T-helper 1 cell treated with Interleukin-12 subunit alpha and Interleukin-12 subunit beta and Interleukin-4 antibody, amounts not matched to agents 30 ng/mL and 1 ng/mL, for 36 hours (primary cell): Measurements from ENCODE around the gene USH1C. TPM values are rescaled to one million over a fixed set of nuclear protein-coding genes. Genes with fewer than 3 reads are reported as not detected.

Source experiments
- intact Hi-C: fragments of 100-400 bp; cut with micrococcal nuclease; formaldehyde crosslinking; loops from one replicate; pipeline ENCODE4 v1.15.1; 2024
- total RNA-seq: library from RNA; stranded (reverse); gene quantifications from 2 replicates; pipeline ENCODE4 v1.2.3, GENCODE V29; 2022

The USH1C gene
- total RNA-seq, 1 donor from 2014 or later = not detected

DNA sequence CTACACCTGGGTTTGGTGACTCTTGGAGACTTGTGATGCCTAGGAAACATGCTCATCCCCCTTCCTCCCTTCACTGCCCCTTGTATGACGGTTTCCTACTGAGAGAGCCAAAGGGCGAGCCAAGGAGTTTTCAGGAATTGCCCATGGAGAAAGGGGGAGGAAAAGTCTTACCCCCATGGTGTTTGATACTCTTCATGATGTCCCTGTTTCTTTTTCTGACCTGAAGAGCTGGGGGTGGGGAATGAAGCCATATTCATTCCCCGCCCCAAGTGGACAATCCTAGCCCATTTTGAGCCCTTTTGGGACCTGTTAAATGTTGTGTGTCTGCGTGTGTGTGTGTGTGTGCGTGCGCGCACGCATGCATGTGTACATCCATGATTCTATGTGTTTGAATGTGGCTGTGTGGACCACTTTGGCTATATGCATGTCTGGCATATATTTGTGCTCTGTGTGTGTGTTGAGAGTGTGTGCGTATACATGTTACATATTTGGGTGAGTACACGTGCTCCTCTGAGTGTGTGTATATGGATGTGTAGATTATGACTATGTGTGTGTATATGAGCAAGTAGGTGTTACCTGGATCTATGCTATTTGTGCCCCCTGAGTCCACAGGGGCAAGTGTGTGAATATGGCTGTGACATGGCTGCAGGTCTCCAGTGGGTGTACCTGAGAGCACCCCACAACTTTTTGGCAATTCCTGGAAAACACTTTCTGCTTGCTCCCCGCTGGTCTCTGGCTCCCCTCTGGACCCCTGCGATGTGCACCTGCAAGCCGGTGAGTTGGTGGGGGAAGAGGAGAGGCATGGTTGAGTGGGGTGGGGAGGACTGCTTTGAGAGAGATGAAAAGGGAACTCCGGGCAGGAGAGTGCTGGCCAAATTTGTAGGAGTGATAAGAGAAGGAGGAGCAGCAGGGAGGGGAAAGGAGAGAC is 27.5 kb upstream of the USH1C start:
- intact Hi-C loops = no loop called here

DNA sequence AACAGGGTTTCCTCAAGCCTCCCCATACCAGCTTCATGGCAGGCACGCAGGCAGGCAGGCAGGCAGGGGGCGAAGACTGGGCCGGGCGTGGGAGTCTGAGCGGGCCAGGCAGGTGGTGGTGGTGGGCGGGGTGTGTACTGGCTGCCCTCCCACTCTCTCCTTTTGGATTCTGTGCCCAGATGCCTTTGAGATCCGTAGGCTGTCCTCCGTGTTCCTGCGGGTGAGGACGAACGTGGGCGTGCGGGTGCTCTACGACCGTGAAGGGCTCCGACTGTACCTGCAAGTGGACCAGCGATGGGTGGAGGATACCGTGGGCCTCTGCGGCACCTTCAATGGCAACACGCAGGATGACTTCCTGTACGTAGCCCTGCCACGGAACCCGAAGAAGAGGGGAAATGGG is 25.8 kb upstream of the USH1C start:
- intact Hi-C loops = no loop called here

DNA sequence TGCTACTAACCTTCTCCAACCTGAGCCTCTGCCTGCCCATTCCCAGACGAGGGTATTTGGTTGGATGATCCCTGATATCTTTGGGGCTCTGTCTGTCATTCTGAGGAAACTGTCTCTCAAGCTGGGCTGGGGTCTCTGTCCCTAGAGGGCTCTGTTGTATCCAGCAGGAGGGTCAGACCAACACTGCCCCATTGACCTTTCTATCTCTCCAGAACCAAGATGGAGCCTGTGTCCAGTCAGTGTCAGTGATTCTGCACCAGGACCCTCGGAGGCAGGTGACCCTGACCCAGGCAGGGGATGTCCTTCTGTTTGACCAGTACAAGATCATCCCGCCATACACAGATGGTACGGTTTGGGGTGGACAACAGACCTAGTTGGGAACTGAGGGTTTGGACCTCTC is 24.7 kb upstream of the USH1C start:
- intact Hi-C loops = no loop called here

DNA sequence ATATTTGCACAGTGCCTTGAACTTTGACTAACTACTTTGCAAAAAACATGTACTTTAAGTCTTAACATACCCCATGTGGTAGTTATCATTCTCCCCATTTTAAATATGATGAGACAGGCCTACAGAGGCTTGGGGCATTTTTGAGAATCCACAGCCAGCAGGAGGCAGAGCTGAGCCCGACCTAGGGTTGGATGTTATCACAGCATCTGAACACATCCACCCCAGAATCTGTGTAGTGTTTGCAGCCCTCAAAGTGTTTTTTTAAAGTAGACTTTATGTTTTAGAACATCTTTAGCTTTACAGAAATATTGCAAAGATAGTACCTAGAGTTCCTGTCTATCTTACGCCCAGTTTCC is 20.4 kb upstream of the USH1C start:
- intact Hi-C loops = no loop called here

DNA sequence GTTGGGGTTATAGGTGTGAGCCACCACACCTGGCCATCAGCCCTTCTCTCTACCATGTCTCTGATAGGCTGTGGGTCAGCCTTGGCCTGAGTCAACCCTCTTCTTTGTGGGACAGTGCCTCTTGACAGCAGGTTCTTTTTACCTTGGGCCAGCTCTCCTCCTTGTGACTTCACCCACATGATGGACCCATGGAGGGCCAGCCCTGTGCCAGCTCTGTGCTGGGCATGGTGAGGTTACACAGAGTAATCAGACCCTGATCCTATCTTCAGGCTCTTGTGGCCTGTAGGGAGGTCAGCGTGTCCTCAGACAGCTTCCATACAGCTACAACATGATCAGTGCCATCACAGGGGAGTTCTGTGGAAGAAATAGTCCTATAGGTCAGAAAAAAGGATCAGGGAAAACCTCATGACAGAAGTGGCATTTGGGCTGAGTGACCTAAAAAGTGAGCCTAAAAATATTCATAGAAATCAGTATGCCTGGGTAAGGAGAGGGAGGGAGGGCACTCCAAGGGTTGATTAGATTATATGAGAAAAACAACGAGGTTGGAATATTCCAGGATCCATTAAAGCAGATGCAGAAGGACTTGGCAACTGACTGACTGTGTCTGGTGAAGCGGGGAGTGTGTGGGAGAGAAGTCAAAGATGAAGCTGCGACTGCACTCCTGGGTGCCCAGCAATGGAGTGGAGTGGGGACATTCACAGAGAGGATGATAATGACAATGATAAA is 19.9 kb upstream of the USH1C start:
- intact Hi-C loops = no loop called here

DNA sequence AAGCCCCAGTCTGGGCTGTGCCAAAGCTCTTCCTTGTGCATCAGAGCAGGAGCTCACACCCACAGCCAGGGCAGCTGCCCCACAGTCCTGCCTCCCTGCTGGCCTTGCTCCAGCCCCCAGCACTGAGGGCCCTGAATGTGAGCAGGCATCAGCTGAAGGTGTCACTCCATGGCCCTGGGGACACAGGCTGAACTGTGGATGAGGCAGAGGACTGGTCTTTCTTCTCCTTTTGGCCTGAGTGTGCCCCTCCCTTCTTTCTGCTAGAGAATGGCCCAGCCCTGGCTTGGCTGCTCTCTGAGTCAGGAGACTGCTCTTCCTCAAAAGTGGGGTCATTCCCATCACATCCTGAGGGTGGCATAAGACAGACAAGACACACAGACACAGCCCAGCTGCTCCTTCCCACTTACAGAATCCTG is 19.0 kb upstream of the USH1C start:
- intact Hi-C loops = no loop called here

DNA sequence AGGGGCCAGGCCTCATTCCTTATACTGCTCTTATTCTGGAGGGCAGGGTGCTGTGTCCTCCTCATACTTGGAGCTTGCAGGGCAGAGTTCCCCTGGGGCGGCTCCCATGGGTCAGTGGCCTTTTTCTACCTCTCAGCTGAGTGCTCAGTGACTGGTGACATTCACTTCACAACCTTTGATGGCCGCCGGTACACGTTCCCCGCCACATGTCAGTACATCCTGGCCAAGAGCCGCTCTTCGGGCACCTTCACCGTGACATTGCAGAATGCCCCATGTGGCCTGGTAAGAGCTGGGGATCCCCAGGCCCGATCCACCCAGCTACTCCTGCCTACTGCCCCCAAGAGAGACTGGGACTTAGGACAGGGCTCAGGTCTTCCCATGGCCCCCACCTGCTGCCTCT is 17.3 kb upstream of the USH1C start:
- intact Hi-C loops = no loop called here

DNA sequence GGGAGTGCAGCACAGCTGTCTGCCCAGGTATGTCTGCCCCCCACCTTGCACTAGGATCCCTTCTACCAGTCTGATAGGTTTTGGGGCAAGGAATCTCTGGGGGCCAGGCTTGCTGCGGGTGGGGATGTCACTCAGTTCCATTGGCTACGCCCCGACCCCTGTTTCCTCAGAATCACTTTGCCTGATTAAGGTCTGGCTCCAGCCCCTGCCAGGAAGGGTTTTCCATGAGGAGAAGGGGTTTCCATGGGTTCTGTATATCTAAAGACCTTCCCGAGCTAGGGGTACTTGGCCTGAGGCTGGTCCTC is 16.8 kb upstream of the USH1C start:
- intact Hi-C loops = no loop called here

DNA sequence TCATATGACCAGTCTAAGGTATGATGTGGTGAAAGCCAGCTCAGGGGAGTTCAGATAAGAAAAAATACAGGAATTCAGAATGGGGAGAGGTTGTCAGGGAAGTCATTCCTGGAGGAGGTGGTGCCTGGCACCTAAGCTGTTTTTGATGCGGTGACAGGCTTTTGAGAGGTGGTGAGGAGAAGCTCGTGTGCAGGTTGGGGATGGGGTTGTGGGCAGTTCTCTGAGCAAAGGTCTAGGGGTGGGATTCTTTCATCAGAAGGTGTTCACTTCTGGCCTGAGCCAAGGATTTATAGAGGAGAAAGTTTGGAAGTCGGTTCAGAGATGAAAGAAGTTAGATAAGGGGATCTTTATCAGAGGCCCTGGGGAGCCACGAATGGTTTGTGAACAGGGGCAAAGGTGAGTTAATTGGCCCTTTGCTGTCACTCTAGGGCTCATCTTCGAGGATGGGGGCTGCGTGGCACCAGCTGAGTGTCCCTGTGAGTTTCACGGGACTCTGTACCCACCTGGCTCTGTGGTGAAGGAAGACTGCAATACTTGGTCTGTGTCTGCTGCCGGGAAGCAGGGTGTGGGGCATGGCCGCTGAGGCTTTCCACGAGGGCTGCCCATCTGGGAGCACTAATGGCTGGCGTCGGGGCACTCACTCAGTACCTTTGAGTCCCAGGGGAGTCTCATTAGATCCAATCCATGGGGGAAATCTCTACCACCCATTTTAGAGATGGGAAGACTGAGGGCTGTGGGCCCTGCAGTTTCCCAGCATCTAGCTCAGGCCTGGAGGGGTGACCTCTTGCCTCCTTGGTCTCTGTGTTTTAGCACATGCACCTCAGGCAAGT is 16.3 kb upstream of the USH1C start:
- intact Hi-C loops = no loop called here

DNA sequence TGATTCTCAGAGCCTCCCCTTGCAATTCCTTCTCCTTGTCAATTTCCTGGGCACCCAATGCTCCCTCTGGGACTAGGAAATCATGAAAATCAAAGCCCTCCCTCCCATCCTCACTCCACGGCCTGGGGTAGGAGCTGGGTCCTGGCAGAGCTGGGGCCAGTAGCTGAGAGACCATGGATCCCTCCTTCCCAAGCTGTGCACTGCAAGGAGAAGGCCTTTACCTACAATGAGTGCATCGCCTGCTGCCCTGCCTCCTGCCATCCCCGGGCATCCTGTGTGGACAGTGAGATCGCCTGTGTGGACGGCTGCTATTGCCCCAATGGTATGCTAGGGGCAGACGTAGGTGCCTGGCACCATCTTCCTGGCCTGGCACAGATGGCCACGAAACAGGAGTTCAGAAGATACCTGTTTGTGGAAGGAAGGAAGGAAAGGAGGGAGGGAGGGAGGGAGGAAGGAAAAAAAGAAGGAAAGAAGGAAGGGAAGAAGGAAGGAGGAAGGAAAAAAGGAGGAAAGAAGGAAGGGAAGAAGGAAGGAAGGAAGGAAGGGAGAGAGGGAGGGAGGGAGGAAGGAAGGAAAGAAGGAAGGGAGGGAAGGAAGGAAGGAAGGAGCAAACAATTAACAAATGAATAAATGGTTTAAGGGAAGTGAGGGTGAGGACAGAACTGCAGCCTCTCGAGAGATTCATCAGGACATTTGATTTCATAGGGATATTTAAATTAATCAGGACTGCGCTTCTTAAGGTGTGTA is 15.3 kb upstream of the USH1C start:
- intact Hi-C loops = no loop called here

DNA sequence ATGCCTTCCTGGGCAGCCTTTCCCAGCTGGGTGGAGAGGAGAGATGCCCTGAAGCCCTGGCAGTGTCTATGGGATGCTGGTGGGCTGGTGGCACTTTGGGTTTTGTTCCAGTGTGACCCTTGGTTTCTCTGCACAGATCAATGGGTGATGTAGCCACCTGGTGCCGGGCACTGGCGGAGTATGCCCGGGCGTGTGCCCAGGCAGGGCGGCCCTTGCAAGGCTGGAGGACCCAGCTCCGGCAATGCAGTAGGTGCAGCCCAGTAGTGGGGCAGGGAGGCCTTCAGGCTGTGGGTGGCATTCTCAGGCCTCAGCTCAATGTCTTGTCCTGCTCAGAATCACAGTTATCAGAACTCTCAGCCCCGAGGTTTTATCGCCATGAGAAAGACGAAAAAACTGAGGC is 14.7 kb upstream of the USH1C start:
- intact Hi-C loops = no loop called here

DNA sequence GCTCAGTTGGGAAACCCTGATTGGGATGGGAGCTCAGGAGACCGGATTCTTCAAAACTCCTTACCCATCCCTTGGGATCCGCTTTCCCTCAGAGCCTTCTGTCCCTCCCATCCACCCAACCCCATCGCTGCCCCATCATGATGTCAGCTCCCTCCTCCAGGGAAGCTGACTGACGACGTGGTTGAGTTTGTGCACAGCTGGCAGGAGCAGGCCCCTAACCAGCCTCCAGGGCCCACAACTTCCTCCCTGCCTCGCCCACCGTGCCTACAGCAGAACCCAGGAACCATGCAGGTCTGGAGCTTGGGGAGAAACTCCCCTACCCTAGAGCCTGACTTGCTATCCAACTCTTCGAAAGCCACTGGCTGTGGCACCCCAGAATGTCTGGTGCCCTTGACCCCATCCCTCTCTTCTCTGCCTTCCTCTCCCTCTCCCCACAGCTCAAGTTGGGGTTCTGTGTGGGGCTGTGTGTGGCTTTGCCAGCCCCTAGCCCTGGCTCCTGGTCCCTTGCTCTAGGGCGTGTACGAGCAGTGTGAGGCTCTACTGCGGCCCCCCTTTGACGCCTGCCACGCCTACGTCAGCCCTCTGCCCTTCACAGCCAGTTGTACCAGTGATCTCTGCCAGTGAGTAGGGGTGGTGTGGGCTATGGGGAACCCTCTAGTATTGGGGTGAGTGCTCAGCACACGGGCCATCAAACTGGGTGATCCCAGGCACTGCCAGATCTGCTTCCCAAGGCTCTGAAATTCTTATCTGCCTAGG is 14.0 kb upstream of the USH1C start:
- intact Hi-C loops = no loop called here

DNA sequence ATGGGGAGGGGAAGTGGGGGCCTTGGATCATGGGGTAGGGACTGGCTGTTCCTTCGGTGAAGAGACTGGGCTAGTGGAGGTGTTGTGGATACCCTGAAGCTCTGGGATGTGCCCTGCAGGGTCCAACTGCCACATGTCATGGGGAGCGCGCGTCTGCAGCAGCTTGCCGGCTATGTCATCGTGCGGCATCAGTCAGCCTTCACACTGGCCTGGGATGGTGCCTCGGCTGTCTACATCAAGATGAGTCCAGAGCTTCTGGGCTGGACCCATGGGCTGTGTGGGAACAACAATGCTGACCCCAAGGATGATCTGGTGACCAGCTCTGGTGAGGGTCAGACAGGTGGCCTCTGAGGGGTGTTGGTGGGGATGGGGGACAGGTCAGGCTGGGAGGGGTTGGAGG is 12.8 kb upstream of the USH1C start:
- intact Hi-C loops = no loop called here

DNA sequence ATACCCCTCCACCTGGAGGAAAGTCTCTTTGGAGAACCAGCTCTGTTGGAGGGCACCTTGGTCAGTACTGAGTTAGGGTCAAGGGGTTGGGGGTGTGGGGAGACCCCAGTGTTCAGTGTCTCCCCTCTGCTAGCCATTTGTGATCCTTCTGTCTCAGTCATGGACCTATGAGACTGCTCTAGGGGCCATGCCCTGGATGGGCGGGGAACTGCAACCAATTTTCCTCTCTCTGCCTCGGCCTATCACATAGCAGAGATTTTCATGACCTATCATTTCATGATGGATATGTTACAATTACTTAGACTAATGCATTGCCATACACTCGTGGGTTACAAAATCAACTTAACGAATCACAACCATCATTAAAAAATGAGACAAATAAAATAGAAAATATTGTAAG is 10.3 kb upstream of the USH1C start:
- intact Hi-C loops = no loop called here

DNA sequence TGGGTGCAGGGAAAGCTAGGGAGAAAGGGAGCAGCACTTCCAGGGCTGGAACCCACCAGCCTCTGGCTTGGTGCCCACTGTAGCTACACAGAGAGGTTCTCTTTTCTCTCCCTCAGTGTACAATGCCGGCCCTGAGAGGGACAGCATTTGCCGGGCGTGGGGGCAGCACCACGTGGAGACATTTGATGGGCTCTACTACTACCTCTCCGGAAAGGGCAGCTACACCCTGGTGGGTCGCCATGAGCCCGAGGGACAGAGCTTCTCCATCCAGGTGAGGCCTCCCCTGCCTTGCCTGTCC is 9.0 kb upstream of the USH1C start:
- intact Hi-C loops = no loop called here

DNA sequence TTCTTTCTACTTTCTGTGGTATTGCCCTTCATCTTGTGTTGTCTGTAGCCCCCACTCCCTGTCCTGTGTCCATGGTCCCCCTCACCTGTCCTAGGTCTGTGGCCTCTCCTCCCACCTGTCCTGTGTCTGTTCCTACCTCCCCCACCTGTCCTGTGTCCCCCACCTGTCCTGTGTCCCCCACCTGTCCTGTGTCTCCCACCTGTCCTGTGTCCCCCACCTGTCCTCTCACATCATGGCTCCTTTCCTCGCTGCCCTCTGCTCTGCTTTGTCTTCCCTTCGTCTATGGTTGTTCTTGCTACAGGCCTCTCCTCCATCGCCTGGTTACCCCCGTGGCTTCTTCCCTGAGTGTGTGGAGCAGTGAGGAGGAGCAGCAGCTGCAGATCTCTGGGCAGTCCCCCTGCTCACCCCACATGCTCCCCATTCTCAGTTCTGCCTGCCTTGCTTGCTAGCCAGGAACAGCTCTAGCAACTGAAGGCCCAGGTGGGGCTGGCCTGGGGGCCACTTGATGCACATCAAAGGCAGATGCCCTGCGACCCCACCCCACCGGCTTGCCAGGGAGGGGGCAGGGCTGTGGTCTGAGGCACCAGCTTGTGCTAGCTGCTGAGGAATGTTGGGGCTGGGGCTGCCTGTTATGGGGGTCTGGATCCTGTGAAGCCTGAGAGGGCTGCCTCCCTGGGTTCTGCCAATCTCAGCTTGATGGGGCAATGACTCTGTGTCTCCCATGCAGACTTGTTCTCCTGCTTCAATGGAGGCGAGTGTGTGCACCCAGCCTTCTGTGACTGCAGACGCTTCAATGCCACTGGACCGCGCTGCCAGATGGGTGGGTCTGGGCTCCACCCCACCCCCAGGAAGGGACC is 8.4 kb upstream of the USH1C start:
- intact Hi-C loops = no loop called here

DNA sequence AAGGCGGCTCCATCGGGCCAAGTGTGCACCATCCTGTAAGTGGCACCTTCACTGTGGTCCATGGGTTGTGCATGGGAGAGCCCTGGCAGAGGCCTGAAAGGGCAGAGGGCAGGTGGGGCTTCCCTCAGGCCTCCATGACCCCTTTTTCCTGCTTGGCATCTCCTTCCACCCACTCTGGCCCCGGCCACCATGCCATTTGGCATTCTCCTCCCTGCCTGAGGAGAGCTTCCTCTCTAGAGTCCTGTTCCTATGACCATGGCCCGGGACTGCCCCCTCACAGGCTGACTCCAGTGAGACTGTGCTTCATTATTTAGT is 7.8 kb upstream of the USH1C start:
- intact Hi-C loops = no loop called here

DNA sequence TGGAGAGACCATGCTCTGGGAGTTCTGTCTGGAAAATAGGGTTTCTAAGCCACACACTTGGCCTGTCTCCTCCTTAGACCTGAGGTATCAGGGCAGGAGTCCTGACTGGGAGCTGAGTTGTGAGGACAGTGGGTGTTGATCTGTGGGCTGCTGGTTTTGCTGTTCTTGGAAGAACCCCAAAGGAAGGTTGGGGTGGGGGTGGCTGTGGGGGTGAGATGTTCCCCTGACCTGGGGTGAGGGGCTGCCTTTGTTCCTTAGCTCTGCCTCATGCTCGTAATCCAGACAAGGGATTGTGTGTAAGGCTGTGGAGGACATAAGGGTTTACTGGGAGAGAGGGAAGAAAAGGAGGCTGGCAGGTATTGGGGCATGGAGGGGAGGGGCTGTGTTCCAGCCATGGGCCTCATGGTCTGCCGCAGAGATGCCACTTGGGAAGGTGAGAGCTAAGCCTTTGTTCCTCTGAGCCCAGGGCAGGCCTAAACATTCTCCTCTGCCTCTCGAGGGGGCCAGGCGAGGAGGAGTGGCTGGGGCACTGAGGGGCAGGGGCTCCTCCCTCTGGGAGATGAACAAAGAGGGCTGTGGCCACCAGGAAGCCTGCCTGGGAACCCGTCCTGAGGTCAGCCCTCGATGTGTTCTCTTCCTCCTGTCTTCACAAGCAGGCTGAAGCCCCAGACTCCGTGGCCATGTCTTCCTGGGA is 7.3 kb upstream of the USH1C start:
- intact Hi-C loops = no loop called here
